Measurements from ENCODE around the gene TPRG1L. TPM values are rescaled to one million over a fixed set of nuclear protein-coding genes. Genes with fewer than 3 reads are reported as not detected.

TPRG1L gene
- total RNA-seq, 1 experiment from 2014 or later = 24.0 TPM

DNA sequence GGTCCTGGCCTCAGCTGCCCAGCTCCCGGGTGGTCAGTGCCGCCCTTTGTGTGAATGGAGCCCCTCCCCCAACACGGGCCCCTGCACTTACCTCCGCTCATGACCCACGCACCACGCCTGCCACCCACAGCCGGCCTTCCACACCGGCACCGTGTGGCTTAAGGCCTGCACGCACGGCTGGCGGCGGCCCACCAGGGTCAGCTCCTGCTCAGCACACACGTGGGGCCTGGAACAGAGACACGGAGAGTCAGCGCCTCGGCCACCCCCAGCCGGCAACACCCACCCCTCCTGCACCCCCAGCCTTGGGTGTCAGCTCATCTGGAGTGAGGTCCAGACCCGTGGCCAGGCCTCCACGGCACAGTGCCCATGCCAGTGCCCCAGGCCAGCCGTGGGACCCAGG is 22.4 kb upstream of the TPRG1L start:
- Mint-ChIP-seq H3K27ac (no peak overlapping the region; a peak in 1 of 7 replicates), H3K36me3 (ENCODE audit: insufficient read depth in 1 of 3, low read depth in 3 of 3) (no peaks in the 10 kb centered on the region; a peak in 1 of 7 replicates), H3K4me3 (no peak overlapping the region), H3K27me3 (ENCODE audit: low read depth) (no peaks in the 10 kb centered on the region), H3K4me1 (peaks cover 9 to 14% of the 10 kb centered on the region in 2 experiments), H3K9me3 (no peaks in the 10 kb centered on the region)
- no CpG with 5 or more reads among the region's 21 CpGs for WGBS (ENCODE audit: extremely low coverage, insufficient read length, low lambda C conversion rate)
- no peaks in the 10 kb centered on the region for H3K79me2 ChIP-seq (ENCODE audit: insufficient read depth, low read length)
- H3K23ac ChIP-seq (ENCODE audit: insufficient read length, low read depth, low read length) = no peak overlapping the region
- H3K23me2 ChIP-seq (ENCODE audit: insufficient read length, low read depth, low read length, poor library complexity, severe bottlenecking) = no peaks in the 10 kb centered on the region
- H3K79me1 ChIP-seq (ENCODE audit: insufficient read depth, low read depth, low read length, poor library complexity, severe bottlenecking) = no peaks in the 10 kb centered on the region
- no peak overlapping the region for H2BK12ac ChIP-seq (ENCODE audit: insufficient read length, low read depth, low read length)
- H3K18ac ChIP-seq (ENCODE audit: insufficient read length, low read depth, low read length) = no peak overlapping the region
- H3K27me3 ChIP-seq (ENCODE audit: insufficient read depth, low read length) = no peaks in the 10 kb centered on the region
- H4K91ac ChIP-seq (ENCODE audit: insufficient read length, low read depth, low read length) = no peak overlapping the region
- H3K4me1 ChIP-seq (ENCODE audit: insufficient read depth, low read length) = peaks cover 3% of the 10 kb centered on the region; the same call in 1 of the 2 replicates
- H4K5ac ChIP-seq (ENCODE audit: insufficient read length, low read depth, low read length) = no peak overlapping the region
- no peak overlapping the region for H3K4ac ChIP-seq (ENCODE audit: low read depth, low read length)
- H2AK5ac ChIP-seq (ENCODE audit: insufficient read length, low read length) = no peak overlapping the region
- H2AFZ ChIP-seq (ENCODE audit: low read length) = no peak overlapping the region
- no peaks in the 10 kb centered on the region for H3K9me3 ChIP-seq (ENCODE audit: control insufficient read depth, low read depth, low read length)
- H3K14ac ChIP-seq (ENCODE audit: insufficient read depth, low read length) = no peak overlapping the region
- no peak overlapping the region for H2BK15ac ChIP-seq (ENCODE audit: low read depth, low read length)
- H2BK20ac ChIP-seq (ENCODE audit: low read depth, low read length, poor library complexity, severe bottlenecking) = no peak overlapping the region
- H4K8ac ChIP-seq (replicated peaks; ENCODE audit: insufficient read length, low read depth, low read length) = no peak overlapping the region
- no peak overlapping the region for H3K9ac ChIP-seq (ENCODE audit: extremely low read depth, insufficient read length, low read length)
- no peak overlapping the region for H3K27ac ChIP-seq (ENCODE audit: insufficient read length, low read depth, low read length)
- no peak for DNase-seq
- no peak overlapping the region for H3T11ph ChIP-seq (ENCODE audit: low read length)
- H2BK120ac ChIP-seq (ENCODE audit: low read depth, low read length, poor library complexity, severe bottlenecking) = no peak overlapping the region
- no peak overlapping the region for H3K4me2 ChIP-seq (ENCODE audit: insufficient read depth, insufficient read length, low read length)
- no peaks in the 10 kb centered on the region for H4K20me1 ChIP-seq (ENCODE audit: control insufficient read depth, insufficient read depth, insufficient read length)
- H2BK5ac ChIP-seq (ENCODE audit: insufficient read length, low read length) = no peak overlapping the region
- TF ChIP-seq, protein P1, sequence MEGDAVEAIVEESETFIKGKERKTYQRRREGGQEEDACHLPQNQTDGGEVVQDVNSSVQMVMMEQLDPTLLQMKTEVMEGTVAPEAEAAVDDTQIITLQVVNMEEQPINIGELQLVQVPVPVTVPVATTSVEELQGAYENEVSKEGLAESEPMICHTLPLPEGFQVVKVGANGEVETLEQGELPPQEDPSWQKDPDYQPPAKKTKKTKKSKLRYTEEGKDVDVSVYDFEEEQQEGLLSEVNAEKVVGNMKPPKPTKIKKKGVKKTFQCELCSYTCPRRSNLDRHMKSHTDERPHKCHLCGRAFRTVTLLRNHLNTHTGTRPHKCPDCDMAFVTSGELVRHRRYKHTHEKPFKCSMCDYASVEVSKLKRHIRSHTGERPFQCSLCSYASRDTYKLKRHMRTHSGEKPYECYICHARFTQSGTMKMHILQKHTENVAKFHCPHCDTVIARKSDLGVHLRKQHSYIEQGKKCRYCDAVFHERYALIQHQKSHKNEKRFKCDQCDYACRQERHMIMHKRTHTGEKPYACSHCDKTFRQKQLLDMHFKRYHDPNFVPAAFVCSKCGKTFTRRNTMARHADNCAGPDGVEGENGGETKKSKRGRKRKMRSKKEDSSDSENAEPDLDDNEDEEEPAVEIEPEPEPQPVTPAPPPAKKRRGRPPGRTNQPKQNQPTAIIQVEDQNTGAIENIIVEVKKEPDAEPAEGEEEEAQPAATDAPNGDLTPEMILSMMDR (conservative IDR thresholded peaks at IDR 0.05) = no peak
- no peak overlapping the region for H3K56ac ChIP-seq (ENCODE audit: insufficient read length, low read depth, low read length)

Data from H9 (cell line).